ENCODE data around the gene NR2F1-AS1.
"Not testable (repeated sequence)": the region's sequence is repeated elsewhere in the genome, so short reads cannot be mapped to it uniquely, and the experiment has no call there.

NR2F1-AS1 gene

DNA sequence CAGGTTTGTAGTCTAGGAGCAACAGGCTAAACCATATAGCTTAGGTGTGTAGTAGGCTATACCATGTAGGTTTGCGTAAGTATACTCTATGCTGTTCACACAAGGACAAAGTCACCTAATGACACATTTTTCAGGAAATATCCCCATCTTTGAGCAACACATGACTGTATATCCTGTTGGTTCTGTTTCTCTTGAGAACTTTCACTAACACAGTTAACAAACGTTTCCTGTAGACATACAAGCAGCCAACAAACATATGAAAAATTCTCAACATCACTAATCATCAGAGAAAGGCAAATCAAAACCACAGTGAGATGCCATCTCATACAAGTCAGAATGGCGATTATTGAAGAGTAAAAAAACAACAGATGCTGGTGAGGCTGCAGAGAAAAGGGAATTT lies 68.2 kb downstream of the NR2F1-AS1 start:
- no peak for DNase-seq

DNA sequence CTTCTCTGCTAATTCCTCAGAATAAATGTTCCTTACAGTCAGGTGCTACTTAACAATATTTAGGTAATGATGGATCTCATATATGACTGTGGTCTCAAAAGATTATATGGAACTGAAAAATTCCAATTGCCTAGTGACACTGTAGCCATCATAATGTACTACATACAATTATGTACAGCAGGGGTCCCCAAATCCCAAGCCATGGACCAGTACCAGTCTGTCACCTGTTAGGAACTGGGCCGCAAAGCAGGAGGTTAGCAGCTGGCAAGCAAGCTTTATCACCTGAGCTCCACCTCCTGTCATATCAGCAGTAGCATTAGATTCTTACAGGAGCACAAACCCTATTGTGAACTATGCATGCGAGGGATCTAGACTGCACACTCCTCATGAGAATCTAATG lies 69.6 kb downstream of the NR2F1-AS1 start:
- no peak for DNase-seq

DNA sequence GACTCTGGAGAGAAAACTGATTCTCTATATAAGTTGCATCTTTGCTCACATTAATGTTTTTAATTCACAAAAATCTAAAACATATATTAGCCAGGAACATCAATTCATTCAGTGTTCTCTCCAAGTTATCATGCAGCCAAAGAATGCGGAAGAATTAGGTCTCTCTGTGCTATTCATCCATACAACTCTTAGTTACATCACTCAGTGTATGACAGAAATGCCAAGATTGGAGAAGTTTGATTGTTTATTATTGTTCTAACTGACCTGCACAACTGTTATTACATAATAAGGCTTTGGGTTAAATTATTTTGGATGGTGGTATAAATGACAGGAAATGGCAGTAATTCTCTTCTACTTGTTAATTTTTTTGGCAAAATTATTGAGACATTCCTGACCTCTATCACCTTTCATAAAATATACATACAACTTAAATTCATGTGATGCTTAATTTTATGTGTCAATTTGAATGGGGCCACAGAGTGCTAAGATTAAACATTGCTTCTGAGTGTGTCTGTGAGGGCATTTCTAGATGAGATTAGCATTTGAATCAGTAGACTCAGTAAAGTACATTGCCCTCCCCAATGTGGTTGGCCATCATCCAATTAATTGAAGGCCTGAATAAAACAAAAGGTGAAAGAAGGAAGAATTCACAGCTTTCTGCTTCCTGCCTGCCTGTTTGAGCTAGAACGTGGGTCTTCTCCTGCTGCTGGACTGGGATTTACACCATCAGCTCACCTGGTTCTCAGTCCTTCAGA lies 70.2 kb downstream of the NR2F1-AS1 start:
- no peak for DNase-seq

DNA sequence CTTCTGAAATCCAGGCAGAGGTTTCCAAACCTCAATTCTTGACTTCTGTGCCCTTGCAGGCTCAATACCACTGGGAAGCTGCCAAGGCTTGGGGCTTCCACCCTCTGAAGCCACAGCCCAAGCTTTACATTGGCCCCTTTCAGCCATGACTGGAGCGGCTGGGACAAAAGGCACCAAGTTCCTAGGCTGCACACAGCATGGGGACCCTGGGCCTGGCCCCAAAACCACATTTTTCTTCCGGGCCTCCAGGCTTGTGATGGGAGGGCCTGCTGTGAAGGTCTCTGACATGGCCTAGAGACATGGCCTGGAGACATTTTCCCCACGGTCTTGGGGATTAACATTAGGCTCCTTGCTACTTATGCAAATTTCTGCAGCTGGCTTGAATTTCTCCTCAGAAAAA lies 75.5 kb downstream of the NR2F1-AS1 start:
- DNase-seq: not testable (repeated sequence)

DNA sequence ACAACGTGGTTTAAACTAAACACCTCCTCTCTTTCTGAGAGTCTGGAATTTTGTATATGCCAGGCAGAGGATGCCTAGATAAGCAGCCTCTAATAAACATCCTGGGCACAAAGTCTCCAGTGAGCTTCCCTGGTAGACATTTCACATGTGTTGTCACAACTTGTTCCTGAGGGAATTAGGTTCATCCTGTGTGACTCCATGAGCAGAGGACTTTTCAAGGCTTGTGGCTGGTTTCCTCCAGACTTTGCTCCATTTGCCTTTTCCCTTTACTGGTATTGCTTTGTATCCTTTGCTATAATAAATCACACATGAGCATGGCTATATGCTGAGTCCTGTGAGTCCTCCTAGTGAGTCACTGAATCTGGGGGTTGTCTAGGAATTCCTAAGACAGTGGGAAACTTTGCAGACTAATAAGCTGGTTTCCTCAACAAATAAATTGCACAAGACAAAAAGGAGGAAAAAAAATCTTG lies 77.4 kb downstream of the NR2F1-AS1 start:
- no peak for DNase-seq

DNA sequence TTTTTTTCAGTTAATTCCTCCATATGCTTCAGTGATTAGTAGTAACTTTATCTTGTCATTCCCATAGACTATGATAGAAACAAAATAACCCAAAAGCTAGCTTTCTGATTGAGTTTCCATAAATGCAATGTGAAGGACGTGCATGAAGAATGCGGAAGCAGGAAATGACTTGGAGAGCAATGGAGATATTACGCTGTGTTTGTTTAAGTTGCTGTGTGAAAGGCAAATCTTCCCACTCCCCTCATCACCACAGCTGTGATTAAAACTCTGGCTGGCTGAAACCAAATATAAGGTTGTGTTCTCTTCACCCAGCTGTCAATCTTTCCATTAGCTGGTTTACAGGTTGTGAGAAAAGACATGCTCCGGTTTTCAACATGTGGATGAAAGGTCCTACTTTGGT lies 83.9 kb downstream of the NR2F1-AS1 start:
- no peak for DNase-seq

DNA sequence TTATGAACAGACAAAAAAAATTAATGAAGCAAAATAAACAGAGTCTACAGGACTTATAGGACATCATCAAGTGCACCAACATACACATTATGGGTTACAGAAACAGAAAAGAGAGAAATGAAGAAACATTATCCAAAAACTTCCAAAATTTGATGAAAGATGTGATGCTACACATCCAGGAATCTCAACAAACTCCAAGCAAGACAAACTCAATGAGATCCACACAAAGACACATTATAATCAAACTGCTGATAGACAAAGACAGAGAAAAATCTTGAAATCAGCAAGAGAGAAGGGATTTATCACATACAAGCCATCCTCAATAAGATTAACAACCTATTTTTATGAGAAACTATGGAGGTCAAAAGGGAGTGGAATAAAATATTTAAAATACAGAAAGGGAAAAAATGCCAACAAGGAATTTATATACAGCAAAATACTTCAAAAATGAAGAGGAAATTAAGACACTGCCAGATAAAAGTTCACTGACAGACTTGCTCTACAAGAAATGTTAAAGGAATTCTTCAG lies 101.0 kb downstream of the NR2F1-AS1 start:
- no peak for DNase-seq

DNA sequence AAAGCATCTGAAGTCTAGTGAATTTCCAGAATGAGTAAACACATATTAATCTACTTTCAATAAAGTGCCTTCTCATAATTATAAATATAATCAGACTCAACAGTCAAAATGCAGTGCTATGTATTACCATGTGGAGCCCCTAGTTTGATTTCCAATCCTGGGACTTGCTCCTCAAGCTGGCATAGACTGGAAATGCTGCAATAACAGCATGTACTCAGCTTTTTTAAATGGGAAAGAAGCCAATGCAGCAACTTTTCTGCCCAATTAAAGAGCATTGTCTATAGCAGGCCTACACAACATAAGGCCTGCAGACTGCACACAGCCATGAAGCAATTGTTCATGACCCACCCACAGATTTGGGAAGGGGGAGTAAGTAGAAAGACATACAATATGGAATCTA lies 103.2 kb downstream of the NR2F1-AS1 start:
- DNase-seq: no peak

DNA sequence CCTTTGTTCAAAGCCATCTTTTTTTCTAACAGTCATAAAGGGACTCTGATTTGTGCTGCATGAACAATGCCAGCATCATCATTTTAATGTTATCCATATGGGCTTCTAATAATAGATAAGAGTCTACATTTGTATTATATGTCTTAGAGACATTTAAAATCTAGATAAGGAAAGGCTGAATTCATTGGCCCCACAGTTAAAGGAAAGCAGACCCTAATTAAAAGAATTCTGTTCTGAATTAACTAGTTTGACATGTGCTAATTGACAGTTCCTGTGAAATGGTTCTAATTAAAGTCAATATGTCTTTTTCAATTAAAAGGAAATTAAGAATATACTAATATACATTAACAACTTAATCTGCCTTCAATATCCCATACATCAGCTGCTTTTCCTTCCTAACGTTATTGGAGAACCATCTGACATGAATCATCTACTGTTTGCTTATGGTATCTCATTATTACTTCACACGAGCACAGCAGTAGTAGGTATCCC lies 104.7 kb downstream of the NR2F1-AS1 start:
- DNase-seq: no peak

DNA sequence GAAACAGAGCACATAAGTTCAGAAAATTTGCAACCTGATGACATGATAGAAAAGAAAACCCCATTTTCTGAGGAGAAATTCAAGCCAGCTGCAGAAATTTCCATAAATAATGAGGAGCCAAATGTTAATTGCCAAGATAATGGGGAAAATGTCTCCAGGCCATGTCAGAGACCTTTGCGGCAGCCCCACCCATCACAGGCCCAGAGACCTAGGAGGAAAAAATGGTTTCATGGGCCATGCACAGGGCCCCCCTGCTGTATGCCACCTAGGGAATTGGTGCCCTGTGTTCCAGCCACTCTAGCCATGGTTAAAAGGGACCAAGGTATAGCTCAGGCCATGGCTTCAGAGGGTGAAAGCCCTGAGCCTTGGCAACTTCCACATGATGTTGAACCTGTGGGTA lies 118.1 kb downstream of the NR2F1-AS1 start:
- DNase-seq: no peak

DNA sequence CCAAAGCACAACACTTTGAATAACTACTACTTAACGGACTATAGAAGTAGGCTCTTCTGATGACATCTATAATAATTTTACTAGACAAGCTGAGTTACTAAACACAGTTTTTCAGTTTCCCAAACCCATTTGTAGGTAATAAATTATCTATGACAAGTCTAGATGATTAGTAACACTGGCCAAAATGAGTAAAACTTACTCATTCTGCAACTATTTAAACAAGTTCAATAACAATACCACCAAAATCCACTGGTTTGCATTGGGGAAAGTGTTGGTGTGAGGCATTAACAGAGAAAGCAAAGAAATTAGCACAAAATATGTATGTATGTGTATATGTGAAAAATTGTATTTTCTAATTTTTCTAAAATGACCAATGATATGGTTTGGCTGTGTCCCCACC lies 119.3 kb downstream of the NR2F1-AS1 start:
- DNase-seq: no peak

DNA sequence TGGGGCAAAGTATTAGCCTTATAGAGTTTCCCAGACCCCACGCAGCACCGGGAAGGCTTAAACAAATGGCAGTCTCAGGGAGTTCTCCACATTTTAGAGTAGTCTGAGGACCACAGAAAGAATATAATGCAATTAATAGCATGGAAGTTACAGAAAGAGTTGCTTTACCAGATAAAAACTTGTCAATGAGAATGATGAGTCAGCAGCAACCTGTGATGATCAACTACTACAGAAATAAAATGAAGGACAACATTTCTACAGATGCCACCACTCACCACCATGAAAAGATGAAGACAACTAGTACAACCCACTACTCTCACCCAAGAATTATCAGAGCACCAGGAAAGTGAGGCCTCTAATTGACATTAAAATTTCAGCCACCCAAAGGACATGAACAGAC lies 120.7 kb downstream of the NR2F1-AS1 start:
- DNase-seq: no peak

DNA sequence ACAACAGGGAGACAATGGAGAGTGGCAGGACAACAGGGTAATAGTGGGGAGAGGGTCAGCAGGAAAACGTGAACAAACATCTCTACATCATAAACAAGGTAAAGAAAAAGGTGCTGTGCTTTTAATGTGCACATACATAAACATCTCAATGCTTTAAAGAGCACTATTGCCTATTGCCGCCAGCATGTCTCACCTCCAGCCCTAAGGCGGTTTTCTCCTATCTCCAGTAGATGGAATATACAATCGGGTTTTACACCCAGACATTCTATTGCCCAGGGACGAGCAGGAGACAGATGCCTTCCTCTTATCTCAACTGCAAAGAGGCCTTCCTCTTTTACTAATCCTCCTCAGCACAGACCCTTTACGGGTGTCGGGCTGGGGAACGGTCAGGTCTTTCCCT lies 124.2 kb downstream of the NR2F1-AS1 start:
- not testable (repeated sequence) for DNase-seq

DNA sequence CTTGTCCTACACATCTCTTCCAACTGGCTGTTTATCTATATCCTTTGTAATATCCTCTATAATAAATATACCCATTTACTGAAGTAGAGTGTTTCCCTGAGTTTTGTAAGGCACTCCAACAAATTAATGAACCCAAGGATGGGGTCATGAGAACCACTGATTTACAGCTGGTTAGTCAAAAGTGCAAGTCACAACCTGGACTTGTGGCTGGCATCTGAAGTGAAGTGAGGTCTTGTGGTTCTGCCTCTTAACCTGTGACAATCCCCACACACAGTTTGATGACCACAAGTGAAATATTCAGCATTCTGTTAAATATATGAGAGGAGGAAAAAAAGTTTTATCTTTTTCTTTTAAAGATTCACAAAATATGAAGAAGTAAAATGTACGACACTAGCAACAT lies 126.1 kb downstream of the NR2F1-AS1 start:
- no peak for DNase-seq

DNA sequence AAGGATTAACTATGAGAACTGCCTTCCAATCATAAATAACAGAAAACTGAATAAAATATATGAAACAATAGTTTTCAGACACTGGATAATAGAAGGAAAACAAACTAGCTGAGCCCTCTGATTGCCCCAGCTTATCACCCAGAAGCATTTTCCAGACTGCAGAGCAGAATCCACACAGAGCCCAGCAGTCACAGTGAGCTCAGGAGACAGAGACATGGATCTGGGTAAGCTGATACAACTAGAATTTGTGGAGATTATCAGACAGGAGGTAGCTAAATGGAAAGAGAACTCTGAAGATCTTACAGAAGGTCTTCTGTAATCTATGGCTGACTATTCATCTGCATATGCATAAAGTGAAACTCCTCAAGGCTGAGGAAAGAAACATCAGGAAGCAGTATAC lies 128.8 kb downstream of the NR2F1-AS1 start:
- DNase-seq: no peak

DNA sequence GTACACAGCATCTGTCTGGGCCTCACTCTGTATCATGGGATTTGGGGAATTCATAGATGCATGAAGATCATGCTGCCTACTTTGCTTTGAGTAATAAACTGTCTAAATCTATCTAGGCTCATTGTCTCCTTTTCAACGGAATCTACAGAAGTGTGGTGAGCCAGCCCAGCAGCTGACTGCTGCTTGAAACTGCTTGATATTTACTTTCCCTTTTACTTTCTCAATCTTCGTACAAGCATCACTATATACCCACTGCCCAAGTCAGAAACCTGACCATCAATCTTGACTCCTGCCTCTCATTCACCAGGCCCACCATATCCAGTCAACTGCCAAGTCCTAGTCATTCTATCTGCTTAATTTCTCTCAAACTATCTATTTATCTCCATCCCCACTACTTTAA lies 142.9 kb downstream of the NR2F1-AS1 start:
- DNase-seq: no peak

DNA sequence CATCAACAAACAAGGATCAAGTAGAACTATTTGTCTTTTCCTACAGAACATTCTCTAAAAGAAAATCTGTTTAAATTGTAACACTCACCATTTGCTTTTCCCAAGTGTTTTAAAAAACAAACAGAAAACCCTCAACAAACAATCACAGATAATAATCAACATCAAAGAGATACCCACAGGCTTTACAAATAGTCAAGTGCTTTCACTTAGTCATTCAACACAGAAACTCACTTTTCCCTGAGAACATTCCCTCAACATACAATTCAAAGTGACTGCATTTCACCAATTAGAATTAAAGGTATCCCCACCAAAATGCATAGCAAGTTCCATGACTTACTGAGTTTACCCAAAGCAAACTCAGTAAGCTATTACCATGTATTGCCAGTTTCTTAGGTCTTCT lies 144.9 kb downstream of the NR2F1-AS1 start:
- no peak for DNase-seq

DNA sequence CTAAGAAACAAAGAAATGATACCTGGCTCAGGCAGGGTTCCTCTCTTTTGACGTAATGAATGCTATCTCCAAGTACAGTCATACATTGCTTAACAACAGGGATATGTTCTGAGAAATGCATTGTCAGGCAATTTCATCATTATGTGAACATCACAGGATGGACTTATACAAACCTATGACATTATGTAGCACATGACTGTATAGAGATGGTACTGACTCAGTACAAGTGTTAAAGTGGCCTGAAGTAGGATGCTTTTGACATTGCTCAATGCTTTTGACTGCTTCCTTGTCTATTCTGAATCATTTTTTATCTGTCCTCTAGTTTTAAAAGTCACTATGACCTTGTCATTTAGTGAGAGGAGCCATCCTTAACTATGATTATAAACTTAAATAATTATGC lies 147.6 kb downstream of the NR2F1-AS1 start:
- DNase-seq: no peak

DNA sequence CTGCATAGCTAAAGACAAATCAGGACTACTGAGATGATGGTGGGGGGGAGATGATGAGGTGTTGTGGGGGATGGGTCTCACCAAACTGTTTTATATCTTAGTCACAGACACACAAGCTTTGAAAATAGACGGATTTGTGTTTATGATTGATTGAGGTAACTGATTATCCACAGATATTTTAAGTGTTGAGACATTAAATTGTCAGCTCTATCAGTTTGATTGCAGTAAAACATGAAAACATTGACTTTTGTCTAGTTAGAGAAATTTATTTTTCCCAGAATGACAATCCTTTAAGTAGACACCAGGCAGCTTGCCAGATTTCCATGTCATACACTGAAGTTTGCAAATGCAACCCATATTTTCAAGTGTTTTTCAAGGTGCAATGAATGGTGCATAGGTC lies 149.8 kb downstream of the NR2F1-AS1 start:
- no peak for DNase-seq

DNA sequence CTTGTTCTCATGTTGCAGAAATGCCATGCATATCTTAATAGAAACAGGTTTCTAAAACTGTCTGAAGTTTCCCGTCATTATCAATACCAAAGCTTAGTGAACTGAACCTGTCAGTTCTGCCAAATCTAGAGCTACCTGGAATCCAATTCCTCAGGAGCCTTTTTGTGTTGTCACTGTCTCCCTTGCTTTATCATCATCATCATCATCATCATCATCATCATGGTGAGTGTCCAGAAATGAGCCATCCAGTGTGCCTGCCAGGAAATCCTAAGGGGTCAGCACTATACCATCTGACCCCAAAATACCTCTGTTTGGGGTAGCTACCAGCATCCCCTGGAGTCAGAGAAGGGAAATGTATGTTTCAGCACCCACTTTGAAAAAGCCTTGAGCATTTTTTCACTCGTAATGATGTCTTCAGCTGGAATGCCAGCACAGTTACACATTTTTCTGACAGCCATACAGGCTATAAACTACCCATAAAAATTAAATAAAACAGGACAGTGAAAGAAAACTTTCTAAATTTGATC lies 150.3 kb downstream of the NR2F1-AS1 start:
- no peak for DNase-seq

DNA sequence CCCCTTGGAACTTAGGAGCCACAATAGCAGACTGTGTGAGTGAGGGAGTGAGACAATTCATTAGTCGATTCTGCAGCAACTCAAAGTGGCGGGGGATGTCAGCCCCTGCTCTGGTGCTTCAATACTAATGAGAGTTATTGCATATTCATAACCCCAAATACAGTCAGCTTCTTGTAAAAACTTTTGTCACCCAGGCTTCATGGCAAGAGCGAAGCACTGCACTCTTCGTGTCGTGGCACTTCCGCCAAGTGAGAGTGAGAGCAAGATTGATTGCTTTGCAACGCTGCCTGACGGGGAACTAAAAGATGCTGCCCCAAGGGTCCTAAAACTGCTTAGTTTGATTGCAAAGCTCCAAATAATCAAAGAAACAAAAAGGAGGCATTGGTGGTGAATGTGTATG lies 150.9 kb downstream of the NR2F1-AS1 start:
- DNase-seq: no peak

DNA sequence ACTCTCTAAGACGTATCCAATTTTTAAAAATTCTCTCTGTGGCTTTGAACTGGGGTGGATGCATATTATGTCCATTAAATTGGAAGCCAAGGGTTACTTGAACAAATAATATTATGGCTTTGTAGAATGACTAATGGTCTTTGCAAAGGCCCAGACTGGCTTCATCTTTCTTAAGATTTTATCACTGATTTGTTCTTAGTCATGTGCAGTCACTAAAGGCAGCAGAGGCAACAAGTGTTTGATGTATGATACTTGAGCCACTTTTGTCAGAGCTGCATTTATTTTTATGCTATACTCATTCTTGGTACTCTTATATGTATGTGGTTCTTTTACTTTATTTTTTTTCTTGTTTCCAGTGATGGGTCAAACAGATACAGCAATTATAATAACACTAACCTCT lies 152.2 kb downstream of the NR2F1-AS1 start:
- DNase-seq: no peak

DNA sequence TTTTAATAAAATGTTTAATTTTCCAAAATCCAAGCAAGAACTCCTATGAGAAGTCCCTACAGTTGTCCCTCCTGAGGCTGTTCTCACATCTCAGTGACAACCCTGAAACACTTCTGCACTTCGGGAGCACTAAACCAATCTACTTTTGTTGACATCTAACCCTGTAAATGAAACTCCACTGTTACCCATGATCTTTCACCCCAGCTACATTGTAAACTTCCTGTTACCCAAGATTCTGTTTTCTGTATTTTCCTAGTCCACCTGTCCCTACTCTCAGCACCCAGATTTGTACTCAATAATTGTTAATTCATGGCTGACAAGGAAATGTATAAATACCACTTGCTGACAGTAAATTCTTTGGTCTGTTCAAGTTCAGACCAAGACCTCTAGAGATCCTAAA lies 153.7 kb downstream of the NR2F1-AS1 start:
- no peak for DNase-seq

DNA sequence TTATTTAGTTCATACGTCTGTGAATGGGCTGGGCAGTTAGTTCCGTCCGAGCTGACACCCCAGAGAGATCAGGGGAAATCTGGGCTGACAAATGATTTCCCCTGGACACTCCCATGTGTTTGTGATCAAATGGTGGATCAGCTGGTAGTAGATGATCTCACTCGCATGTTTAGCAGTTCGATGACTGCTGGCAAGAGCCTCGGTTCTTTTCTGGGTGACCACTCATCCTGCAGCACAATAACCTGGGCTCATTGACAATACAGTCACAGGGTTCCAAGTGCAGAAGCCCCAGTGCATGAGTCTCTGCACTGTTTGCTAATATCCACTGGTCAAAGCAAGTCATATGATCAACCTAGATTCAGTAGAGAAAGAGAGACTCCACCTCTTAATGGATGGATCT lies 155.9 kb downstream of the NR2F1-AS1 start:
- no peak for DNase-seq

DNA sequence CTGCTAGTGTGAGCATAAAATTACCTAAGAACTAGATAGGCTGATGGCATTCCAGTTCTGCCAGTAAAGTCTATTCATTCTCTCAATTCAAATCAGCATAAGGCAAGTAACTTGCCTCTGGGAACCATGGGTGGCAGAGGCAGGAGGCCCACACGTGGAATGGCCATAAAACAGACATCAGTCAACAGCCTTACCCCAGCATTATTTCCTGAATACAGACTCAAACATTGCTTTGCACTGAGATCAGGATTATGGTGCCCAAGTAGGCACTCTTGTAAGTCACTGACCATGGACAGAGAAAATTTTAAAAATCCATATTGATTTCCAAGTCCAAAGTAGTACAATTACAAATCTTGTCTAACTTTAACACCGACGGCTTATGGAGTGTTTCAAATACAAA lies 157.7 kb downstream of the NR2F1-AS1 start:
- no peak for DNase-seq

Data from activated effector memory CD4-positive, alpha-beta T cell treated with Interleukin-2 at 50 U/mL for 16 hours (primary cell).